ENCODE results near the gene RPLP2. TPM values are rescaled to one million over a fixed set of nuclear protein-coding genes. Genes with fewer than 3 reads are reported as not detected.

The RPLP2 gene
- total RNA-seq, 1 donor from 2014 or later = 663 TPM

- no peak for TF ChIP-seq CTCF (conservative IDR thresholded peaks at IDR 0.05; ENCODE audit: low read depth, low read length)
- no peak for DNase-seq (ENCODE audit: low read depth)
- H3K4me3 ChIP-seq (ENCODE audit: low read depth, low read length) = no peak overlapping the region
Observed at GRCh38 chr11:823441-824291, 13.9 kb downstream of the RPLP2 start.

DNA sequence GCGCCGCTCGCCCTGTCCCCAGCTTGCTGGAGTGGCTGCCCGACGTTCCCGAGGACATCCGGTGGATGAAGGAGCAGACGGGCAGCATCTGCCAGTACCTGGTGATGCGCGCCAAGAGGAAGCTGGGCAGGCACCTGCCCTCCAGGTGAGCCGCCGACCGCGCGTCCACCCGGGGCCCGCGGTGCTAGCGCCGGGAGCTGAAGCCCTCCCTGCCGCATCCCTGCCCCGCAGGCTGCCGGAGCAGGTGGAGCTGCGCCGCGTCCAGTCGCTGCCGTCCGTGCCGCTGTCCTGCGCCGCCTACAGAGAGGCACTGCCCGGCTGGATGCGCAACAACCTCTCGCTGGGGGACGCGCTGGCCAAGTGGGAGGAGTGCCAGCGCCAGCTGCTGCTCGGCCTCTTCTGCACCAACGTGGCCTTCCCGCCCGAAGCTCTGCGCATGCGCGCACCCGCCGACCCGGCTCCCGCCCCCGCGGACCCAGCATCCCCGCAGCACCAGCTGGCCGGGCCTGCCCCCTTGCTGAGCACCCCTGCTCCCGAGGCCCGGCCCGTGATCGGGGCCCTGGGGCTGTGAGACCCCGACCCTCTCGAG lies 14.6 kb downstream of the RPLP2 start:
- TF ChIP-seq CTCF (conservative IDR thresholded peaks at IDR 0.05; ENCODE audit: low read depth, low read length) = no peak
- no peak overlapping the region for H3K4me3 ChIP-seq (ENCODE audit: low read depth, low read length)
- DNase-seq (ENCODE audit: low read depth) = no peak

DNA sequence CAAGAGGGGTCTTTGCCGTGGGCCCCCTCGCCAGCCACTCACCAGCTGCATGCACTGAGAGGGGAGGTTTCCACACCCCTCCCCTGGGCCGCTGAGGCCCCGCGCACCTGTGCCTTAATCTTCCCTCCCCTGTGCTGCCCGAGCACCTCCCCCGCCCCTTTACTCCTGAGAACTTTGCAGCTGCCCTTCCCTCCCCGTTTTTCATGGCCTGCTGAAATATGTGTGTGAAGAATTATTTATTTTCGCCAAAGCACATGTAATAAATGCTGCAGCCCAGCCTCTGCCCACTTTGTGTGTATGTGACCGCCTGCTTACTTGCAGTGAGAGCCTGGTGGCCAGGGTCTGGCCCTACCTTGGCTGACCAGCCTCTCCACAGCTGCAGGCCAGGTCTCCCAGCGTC lies 15.2 kb downstream of the RPLP2 start:
- DNase-seq (ENCODE audit: low read depth) = no peak
- TF ChIP-seq CTCF (conservative IDR thresholded peaks at IDR 0.05; ENCODE audit: low read depth, low read length) = no peak
- H3K4me3 ChIP-seq (ENCODE audit: low read depth, low read length) = no peak overlapping the region

- no peak for TF ChIP-seq CTCF (conservative IDR thresholded peaks at IDR 0.05; ENCODE audit: low read depth, low read length)
- DNase-seq (ENCODE audit: low read depth) = no peak
- H3K4me3 ChIP-seq (ENCODE audit: low read depth, low read length) = no peak overlapping the region
Observed at GRCh38 chr11:825366-826226, 15.8 kb downstream of the RPLP2 start.

DNA sequence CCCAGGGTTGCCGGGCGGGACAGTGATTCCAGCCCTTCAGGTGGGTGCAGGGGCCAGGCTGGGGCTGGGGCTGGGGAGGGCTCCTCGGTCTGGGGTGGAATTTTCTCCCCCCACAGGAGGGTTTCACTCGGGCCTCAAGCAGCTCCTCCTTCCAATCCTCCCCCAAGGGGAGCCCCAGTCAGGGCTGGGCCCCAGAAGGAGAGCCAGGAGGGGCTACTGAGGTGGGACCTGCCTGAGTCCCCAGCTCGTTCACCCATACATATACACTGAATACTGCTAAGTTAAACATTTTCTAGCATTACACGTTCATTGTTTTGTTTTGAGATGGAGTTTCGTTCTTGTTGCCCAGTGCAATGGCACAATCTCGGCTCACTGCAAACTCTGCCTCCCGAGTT lies 16.5 kb downstream of the RPLP2 start:
- no peak for DNase-seq (ENCODE audit: low read depth)
- H3K4me3 ChIP-seq (ENCODE audit: low read depth, low read length) = no peak overlapping the region
- TF ChIP-seq CTCF (conservative IDR thresholded peaks at IDR 0.05; ENCODE audit: low read depth, low read length) = no peak

GRCh38 chr11:826836-827145 lies 17.0 kb downstream of the RPLP2 start:
- peak overlapping the region; percentile 48 for H3K4me3 ChIP-seq (ENCODE audit: low read depth, low read length)
- DNase-seq (ENCODE audit: low read depth) = no peak

More at GRCh38 chr11:826836-827145, 17.0 kb downstream of the RPLP2 start:
- TF ChIP-seq CTCF (conservative IDR thresholded peaks at IDR 0.05; ENCODE audit: low read depth, low read length) = no peak
